Measurements from ENCODE around the gene STK39.

Gene STK39

GRCh38 chr2:168157070-168157469 is 90.3 kb downstream of the STK39 start:
- DNase-seq = no peak

GRCh38 chr2:168156661-168157060 is 90.7 kb downstream of the STK39 start:
- no peak for DNase-seq

GRCh38 chr2:168155680-168156079 is 91.7 kb downstream of the STK39 start:
- no peak for DNase-seq

- DNase-seq = no peak
Measured at GRCh38 chr2:168155046-168155445, 92.3 kb downstream of the STK39 start.

- DNase-seq = no peak
Measured at GRCh38 chr2:168152902-168153530, 94.4 kb downstream of the STK39 start.

GRCh38 chr2:168149986-168150385 is 97.4 kb downstream of the STK39 start:
- no peak for DNase-seq

- no peak for DNase-seq
Measured at GRCh38 chr2:168149150-168149974, 98.0 kb downstream of the STK39 start.

- no peak for DNase-seq
Measured at GRCh38 chr2:168147830-168148794, 99.3 kb downstream of the STK39 start.

- no peak for DNase-seq
Measured at GRCh38 chr2:168146892-168147810, 100.2 kb downstream of the STK39 start.

- no peak for DNase-seq
Measured at GRCh38 chr2:168145426-168146310, 101.7 kb downstream of the STK39 start.

- no peak for DNase-seq
Measured at GRCh38 chr2:168145011-168145410, 102.4 kb downstream of the STK39 start.

GRCh38 chr2:168143813-168144212 is 103.6 kb downstream of the STK39 start:
- DNase-seq = no peak

- DNase-seq = no peak
Measured at GRCh38 chr2:168140892-168141291, 106.5 kb downstream of the STK39 start.

- no peak for DNase-seq
Measured at GRCh38 chr2:168139852-168140251, 107.5 kb downstream of the STK39 start.

GRCh38 chr2:168138901-168139300 is 108.5 kb downstream of the STK39 start:
- DNase-seq = no peak

- no peak for DNase-seq
Measured at GRCh38 chr2:168138374-168138773, 109.0 kb downstream of the STK39 start.

GRCh38 chr2:168137510-168138180 is 109.8 kb downstream of the STK39 start:
- DNase-seq = no peak

- no peak for DNase-seq
Measured at GRCh38 chr2:168136392-168136977, 110.9 kb downstream of the STK39 start.

GRCh38 chr2:168135630-168136029 is 111.8 kb downstream of the STK39 start:
- no peak for DNase-seq

- no peak for DNase-seq
Measured at GRCh38 chr2:168135121-168135520, 112.3 kb downstream of the STK39 start.

All from CD4-positive, alpha-beta T cell treated with Interleukin-6 for 4 hours (primary cell).